ENCODE data around the gene FRMD4B. TPM values are rescaled to one million over a fixed set of nuclear protein-coding genes. Genes with fewer than 3 reads are reported as not detected.

FRMD4B gene
- total RNA-seq, 4 donors from 2014 or later = 34.9 to 70.0 (median 38.5) TPM

DNA sequence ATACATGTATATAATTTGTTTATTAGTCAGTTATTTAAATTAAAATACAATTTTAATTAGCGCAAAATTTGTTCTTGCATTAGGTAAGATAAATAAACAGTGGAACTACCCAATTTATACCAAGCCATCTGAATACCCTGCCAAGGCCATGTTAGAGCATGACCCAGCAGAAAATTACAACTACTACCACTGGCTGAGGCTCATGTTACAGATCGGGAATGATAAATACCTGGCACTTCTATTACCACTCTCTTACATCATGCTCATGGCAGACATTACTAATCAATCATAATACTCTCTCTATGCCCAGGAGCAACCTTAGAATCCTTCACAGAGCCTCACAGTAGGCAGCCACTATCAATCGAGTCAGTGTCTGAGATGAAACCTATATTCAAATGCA lies 242.3 kb downstream of the FRMD4B start:
- TF ChIP-seq, protein P1, sequence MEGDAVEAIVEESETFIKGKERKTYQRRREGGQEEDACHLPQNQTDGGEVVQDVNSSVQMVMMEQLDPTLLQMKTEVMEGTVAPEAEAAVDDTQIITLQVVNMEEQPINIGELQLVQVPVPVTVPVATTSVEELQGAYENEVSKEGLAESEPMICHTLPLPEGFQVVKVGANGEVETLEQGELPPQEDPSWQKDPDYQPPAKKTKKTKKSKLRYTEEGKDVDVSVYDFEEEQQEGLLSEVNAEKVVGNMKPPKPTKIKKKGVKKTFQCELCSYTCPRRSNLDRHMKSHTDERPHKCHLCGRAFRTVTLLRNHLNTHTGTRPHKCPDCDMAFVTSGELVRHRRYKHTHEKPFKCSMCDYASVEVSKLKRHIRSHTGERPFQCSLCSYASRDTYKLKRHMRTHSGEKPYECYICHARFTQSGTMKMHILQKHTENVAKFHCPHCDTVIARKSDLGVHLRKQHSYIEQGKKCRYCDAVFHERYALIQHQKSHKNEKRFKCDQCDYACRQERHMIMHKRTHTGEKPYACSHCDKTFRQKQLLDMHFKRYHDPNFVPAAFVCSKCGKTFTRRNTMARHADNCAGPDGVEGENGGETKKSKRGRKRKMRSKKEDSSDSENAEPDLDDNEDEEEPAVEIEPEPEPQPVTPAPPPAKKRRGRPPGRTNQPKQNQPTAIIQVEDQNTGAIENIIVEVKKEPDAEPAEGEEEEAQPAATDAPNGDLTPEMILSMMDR (IDR thresholded peaks at IDR 0.05; ENCODE audit: low read depth) = no peak

DNA sequence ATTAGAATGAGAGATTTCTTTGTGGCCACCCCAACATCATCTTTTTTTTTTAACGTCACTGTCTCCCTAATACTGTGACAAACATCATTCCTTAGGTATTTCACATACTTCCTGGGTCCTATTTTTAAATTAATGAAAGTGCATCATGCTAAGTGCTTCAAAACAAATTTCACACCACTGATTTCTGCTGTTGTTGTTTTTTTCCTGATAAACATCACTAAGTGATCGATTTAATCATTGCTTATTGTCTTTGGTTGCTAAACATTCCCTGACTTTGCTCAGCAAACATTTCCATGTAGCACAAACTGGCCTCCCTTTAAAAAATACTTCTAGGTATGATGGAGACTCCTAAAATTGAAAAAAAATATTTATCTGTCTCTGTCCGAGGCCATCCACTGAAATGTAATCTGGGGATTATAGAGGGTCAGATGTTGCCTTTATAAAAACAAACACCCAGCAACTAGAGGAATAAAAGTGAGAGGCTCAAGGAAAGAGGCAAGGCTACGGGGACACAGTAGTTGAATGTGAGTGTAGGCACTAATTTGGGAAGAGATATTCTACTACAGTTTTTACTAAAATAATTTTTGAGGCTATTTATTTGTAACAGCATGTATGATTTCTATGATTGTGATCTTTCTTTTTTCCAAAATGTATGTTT lies 243.0 kb downstream of the FRMD4B start:
- TF ChIP-seq, protein P1 (IDR thresholded peaks at IDR 0.05; ENCODE audit: low read depth) = no peak

DNA sequence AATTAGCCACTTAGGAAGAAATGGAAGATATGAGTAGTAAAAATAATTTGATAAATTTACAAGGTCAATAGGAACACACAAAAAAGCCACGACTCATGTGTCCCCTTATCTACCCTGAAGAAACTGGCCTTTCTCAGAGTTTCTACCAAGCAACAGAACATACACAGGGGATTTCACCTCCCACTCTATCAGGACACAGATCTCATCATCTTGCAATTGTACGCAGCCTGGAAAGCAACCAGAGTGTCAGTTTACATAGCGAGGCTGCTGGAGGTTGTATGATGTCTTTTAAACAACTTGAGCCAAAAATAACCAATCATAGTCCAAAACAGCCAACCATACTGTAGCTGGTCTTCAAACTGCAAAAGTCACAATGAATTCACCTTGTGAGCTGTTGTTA lies 243.8 kb downstream of the FRMD4B start:
- TF ChIP-seq, protein P1 (IDR thresholded peaks at IDR 0.05; ENCODE audit: low read depth) = no peak

DNA sequence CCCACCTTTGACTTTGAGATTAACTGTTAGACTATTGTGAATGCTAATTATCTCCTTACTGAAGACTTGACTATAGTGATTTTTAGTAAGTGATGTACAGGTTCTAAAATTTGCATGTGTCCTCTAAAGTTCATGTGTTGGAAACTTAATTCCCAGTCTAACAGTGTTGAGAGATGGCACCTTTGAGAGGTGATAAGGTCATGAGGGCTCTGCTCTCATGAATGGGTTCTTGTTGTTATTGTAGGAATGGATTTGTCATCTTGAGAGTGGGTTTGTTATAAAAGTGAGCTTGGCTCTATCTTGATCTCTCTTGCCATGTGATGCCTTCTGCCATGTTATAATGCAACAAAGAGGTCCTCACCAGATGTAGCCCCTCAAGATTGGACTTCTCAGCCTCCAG lies 244.6 kb downstream of the FRMD4B start:
- TF ChIP-seq, protein P1 (IDR thresholded peaks at IDR 0.05; ENCODE audit: low read depth) = no peak

DNA sequence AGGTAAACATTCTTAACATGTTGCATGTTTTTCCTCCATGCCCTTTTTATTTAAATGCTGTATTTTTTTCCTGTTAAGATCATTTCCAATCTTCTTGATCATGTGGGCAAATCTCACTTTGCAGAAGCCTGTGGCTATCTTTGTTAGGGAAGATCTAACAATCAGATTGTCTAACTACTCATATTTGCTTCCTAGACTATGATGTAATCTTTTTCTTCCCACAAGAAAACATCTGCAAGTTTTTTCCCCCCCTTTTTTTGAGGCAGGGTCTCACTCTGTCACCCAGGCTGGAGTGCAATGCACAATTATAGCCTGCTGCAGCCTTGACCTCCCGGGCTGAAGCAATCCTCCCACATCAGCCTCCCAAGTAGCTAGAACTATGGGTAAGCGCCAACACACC lies 248.5 kb downstream of the FRMD4B start:
- TF ChIP-seq, protein P1 (IDR thresholded peaks at IDR 0.05; ENCODE audit: low read depth) = no peak

DNA sequence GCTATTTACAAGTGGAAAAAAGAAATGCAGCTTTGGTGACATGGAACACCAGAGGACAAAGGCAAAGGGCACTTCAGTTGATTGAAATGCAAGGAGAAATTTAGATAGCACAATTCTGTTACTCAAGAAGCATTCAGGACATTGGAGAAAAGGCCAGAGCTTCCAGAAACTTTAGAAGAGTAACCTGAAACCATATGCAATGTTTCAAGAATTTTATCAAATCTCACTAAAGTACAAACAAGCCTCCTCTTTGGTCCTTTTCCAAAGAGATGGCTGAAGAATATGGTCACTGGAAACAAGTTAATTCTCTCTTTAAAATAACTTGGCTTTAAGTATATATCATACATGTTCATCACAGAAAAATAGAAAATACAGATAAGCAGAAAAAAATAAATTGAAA lies 248.9 kb downstream of the FRMD4B start:
- TF ChIP-seq, protein P1 (IDR thresholded peaks at IDR 0.05; ENCODE audit: low read depth) = no peak

DNA sequence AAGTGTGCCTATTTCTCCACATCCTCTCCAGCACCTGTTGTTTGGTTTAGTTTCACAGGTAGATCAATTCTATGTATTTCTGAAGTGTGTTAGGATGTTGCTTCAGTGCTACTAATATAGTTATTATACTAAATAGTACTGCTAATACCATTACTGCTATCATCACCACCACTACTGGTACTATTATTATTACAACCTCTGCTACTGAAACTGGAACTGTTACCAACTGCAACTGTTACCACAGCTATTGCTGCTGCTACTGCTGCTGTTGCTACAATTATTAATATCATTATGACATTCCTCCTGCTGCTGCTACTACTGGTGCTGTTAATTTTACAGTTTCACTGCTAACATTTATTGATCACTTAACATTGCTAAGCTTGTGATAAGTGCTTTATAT lies 255.2 kb downstream of the FRMD4B start:
- TF ChIP-seq, protein P1 (IDR thresholded peaks at IDR 0.05; ENCODE audit: low read depth) = no peak

Data from subcutaneous adipose tissue (tissue), 4 donors.